ENCODE measurements around the gene LDAF1.
A peak's percentile ranks its signal among the peaks of the same experiment; 100 is the strongest.
"Not testable (repeated sequence)": the region's sequence is repeated elsewhere in the genome, so short reads cannot be mapped to it uniquely, and the experiment has no call there.

LDAF1 gene

GRCh38 chr16:21158208-21159110, at the start of gene LDAF1:
TSS of gene LDAF1 (plus strand) at chr16:21158674. CDS start at chr16:21161183, 2,509 bp downstream.
- DNase-seq (ENCODE audit: low spot score): peak; percentile 67

GRCh38 chr16:21115551-21115950, 42.9 kb upstream of the LDAF1 start:
- not testable (repeated sequence) for DNase-seq (ENCODE audit: low spot score)

GRCh38 chr16:21116148-21116693, 42.3 kb upstream of the LDAF1 start:
- DNase-seq (ENCODE audit: low spot score): no peak

GRCh38 chr16:21117567-21117966, 40.9 kb upstream of the LDAF1 start:
- DNase-seq (ENCODE audit: low spot score): no peak

GRCh38 chr16:21120976-21121520, 37.4 kb upstream of the LDAF1 start:
- no peak for DNase-seq (ENCODE audit: low spot score)

- DNase-seq (ENCODE audit: low spot score): no peak
Measured at GRCh38 chr16:21125191-21125590, 33.3 kb upstream of the LDAF1 start.

DNA sequence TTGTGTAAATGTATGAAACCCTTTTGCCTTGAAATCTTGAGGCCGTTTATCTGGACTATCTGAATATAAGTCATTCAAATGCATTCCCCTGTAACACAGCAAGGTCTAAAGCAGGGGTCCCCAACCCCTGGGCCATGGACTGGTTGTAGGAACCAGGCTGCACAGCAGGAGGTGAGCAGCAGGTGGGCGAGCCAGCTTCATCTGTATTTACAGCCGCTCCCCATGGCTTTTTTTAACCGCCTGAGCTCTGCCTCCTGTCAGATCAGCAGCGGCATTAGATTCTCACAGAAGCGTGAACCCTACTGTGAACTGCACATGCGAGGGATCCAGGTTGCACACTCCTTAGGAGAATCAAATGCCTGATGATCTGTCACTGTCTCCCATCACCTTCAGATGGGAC, 32.0 kb upstream of the LDAF1 start:
- no peak for DNase-seq (ENCODE audit: low spot score)

DNA sequence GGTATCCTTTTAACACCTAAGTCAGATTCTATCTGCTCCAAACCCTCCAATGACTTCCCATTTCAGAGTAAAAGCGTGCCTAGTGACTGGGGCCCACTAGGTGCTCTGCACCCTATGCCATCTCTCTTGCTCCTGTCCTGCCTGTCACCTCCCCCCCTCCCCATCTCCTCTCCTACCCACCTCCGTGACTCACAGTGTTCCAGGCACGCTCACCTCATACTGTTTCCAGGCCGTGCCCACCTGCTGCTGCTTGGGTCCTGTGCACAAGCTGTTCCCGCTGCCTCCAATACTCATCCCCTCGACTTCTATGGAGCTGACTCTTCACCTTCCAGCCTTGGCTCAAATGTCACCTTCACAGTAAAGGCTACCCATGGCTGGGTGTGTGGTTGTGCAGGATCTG, 29.5 kb upstream of the LDAF1 start:
- no peak for DNase-seq (ENCODE audit: low spot score)

- no peak for DNase-seq (ENCODE audit: low spot score)
Measured at GRCh38 chr16:21130811-21131210, 27.7 kb upstream of the LDAF1 start.

DNA sequence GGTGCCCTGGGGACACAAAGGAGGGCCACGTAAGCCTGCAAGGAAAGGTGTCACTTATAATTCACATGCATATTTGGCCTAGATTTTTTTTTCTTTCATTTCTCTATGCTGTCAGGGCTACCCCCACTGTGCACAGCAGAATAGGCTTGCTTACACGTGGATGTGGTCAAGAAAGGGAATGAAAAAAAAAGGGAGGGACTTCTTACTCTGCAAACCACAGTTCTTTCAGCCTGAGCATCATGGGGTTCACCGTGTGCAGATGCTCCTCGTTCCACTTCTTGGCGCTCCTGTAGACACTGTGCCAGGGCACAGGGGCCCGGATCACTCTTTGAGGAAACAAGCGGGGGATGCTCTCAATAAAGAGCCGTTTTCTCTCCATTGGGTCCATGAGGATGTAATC, 24.4 kb upstream of the LDAF1 start:
- DNase-seq (ENCODE audit: low spot score): no peak

DNA sequence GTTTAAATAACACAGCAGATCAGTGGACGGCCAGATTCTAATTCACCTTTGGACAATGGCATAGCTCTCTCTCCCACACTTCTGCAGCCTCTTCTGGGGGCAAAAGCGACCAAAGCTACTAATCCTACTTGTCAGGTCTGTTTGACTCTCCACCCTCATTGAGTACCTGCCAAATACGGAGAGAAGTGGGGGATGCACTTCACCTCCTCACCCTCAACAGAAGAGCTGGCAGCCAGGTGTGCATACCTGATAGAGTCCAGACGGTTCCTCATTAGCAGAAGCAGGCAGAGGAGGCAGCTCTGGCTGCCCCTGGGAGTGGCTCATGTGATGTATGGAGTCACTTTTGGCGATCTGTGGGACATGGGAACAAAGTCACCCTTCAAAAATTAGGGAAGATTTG, 12.7 kb upstream of the LDAF1 start:
- DNase-seq (ENCODE audit: low spot score): no peak

DNA sequence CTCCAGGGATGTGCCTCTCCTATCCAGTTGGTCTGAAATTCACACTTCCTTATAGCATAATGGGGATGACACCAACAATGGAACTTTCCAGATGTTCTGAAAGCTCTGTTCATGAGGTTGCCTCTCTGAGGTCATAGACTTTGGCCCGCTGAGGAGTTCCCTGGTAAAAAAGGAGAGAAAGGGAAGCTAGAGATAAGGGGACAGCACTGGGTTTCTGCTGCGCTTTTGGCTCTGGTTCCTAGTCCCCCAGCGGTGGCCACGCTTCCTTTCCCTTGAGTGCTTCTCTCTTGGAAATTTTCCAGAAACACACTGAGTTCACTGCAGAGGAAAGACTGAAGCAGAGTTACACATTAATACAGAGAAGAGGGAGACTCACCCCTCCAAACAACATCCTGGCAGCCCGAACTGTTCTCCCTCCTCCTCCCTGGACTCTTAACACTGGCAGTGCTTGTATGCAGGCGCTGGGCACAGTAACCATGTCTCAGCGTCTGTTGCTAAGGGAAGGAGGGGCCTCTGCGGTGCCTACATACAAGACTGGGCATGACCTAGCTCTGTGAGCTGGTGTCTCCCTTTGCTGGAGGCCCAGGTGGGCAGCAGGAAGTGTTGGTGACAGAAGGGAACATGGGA, 8.0 kb upstream of the LDAF1 start, which contains the start of gene DNAH3:
Gene DNAH3, minus strand, starts transcription at position 472 of the 627 bp plus-strand sequence. CDS start 527 bp downstream, outside the sequence.
- DNase-seq (ENCODE audit: low spot score): no peak

- DNase-seq (ENCODE audit: low spot score): not testable (repeated sequence)
Measured at GRCh38 chr16:21152160-21153030, 6.1 kb upstream of the LDAF1 start.

DNA sequence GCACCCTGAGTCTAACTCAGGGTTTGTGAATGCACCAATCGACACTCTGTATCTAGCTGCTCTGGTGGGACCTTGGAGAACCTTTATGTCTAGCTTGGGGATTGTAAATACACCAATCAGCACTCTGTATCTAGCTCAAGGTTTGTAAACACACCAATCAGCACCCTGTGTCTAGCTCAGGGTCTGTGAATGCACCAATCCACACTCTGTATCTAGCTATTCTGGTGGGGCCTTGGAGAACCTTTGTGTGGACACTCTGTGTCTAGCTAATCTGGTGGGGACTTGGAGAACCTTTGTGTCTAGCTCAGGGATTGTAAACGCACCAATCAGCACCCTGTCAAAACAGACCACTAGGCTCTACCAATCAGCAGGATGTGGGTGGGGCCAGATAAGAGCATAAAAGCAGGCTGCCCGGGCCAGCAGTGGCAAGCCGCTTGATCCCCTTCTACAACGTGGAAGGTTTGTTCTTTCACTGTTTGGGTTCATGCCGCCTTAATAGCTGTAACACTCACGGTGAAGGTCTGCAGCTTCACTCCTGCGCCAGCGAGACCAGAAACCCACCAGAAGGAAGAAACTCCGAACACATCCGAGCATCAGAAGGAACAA, 5.2 kb upstream of the LDAF1 start:
- DNase-seq (ENCODE audit: low spot score): not testable (repeated sequence)

DNA sequence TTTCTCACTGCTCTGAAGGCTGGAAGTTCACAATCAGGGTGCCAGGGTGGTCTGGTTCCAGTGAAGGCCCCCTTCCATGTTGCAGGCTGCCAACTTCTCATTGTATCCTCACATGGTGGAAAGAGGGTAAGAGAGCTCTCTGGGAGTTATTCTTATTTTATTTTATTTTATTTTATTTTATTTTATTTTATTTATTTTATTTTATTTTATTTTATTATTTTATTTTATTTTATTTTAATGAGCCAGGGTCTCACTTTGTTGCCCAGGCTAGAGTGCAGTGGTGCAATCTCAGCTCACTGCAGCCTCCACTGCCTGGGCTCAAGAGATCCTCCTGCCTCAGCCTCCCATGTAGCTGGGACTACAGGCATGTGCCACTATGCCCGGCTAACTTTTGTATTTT, 2.5 kb upstream of the LDAF1 start:
- DNase-seq (ENCODE audit: low spot score): not testable (repeated sequence)

DNA sequence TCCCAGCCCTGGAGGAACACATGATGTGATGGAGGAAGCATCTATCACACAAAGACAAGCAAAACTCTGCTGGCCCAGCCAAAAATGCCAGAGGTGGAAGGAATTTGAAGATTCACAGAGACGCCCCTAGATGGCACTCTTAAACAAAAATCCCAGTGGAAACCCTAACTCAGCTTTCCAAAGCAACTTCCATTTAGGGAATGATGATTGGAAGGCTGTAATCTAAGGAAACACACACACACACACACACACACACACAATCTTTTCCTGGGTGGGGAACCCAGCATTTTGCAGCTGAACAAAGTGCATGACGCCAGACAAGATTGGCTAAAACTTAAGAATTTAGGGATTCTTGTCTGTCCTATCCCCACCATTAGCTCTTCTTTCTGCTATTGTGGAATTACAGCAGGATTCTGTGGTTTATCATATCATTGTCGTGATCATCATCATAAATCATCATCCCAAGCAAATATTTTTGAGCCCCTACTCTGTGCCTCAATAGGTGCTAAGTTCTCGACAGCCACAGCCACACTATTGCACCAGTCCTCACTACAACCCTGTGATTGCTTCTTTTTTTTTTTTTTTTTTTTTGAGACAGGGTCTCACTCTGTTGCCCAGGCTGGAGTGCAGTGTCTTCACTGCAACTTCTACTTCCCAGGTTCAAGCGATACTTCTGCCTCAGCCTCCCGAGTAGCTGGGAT, 1.6 kb upstream of the LDAF1 start:
- peak; percentile 12 for DNase-seq (ENCODE audit: low spot score)

DNA sequence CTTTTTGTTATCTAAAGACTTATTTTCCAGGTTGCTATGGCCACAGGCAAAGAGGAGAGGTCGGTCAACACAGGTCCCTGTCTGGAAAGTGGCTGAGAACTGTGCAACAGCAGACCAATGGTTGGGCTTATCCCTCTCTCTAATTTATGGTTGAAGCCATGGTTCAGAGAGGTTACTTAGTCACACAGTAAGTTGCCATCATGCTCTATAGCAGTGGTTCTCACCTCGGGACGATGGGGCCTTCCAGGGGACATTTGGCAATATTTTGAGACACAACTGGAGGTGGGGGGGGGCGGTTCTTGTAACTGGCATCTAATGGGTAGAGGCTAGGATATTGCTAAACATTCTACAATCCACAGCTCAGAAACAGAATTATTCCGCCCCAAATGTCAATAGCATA, 842 bp upstream of the LDAF1 start:
- no peak for DNase-seq (ENCODE audit: low spot score)

DNA sequence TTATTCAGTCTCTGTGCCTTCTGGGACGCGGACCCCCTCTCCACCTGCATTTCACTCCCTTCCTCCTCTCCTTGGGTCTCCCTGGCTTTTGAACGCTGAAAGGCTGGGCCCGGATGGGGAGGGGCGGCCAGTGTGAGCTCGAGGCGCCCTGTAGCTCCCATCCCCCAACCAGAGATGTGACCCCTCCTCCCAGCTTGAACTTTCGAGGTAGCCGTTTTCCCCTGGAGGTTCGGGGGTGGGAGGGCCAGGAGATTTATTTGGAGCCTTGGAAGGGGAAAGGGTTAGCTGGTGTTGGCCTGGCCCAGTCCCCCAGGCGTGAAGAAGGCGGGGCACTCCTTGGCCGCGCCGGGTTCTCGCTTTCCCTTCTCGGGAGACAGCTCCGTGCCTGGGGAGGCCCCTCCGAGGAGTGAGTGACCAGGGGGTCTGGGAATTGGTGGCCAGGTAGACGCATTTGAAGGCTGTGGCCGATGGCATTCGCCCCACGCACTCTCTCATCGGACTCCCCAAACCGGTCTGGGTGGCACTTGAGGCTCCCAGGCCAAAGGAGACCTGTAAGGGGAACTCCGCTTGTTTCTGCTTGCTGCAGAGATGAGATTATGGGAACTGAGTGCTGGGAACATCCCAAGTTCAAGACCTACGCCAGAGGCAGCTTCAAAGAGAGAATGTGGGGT, 942 bp downstream of the LDAF1 start:
- DNase-seq (ENCODE audit: low spot score): no peak

DNA sequence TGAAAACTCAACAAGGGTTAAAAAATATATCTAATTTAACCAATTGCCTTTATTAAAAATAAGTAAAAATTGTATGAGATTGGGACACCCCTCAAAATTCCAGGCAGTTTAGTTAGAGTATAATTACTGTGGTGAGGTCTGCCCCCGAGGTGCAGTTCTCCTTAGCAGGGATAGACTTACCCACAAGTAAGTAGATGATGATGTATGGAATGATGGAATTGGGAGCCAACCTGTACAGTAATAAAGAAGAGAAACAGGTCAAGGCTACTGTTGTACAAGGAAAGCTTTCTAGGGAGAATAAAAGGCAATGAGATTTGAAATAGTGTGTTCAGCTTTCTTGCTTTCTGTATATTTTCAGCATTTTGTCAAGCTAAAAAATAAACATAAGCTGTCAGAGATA, 1.8 kb downstream of the LDAF1 start:
- no peak for DNase-seq (ENCODE audit: low spot score)

GRCh38 chr16:21161211-21161610, 2.7 kb downstream of the LDAF1 start:
- DNase-seq (ENCODE audit: low spot score): no peak
